Peyer's patch (tissue), 4 donors: Measurements from ENCODE around the gene C5AR2.

Source experiments
- CTCF ChIP-seq, 6 experiments: fragments of 450-650 bp in 4 of 6; fragments of 200-600 bp in 2 of 6; sonication (generic) in 1 of 6; IDR thresholded peaks; one replicate each; pipeline ENCODE4 v1.5.1; 2017 to 2019; ENCODE audit warnings: antibody characterized with exemption in 6 of 6, mild to moderate bottlenecking in 3 of 6, moderate library complexity in 1 of 6
- POLR2A ChIP-seq, 2 donors: fragments of 450-650 bp; IDR thresholded peaks; one replicate each; pipeline ENCODE4 v1.5.1; 2017; ENCODE audit warnings: antibody characterized with exemption in 2 of 2, mild to moderate bottlenecking in 2 of 2, moderate library complexity in 2 of 2

GRCh38 chr19:47323872-47324271 is 8.1 kb upstream of the C5AR2 start:
- TF ChIP-seq CTCF (IDR thresholded peaks at IDR 0.05) (no peak), POLR2A (IDR thresholded peaks at IDR 0.05) (no peak)
